CD4-positive, alpha-beta memory T cell (primary cell): Measurements from ENCODE around the gene ADGRG3. TPM values are rescaled to one million over a fixed set of nuclear protein-coding genes. Genes with fewer than 3 reads are reported as not detected.

ENCODE experiments used
- CTCF ChIA-PET: fragments of 350-600 bp; sonication (Branson Sonifier 250); formaldehyde crosslinking; loops from one replicate; lab custom pipeline; 2021; ENCODE audit warnings: inconsistent platforms; ENCODE audit not compliant: partially characterized antibody; lab: Charles Lee
- POLR2A ChIA-PET: fragments of 350-600 bp; sonication (Branson Sonifier 250); formaldehyde crosslinking; loops from one replicate; lab custom pipeline; 2021; ENCODE audit not compliant: partially characterized antibody; lab: Charles Lee
- DNase-seq, 5 donors: peaks; one replicate each; pipeline versions ENCODE4 v3.0.0 to v3.0.0-alpha.2; 2020 to 2022; ENCODE audit warnings: mixed read lengths in 1 of 5
- H3K27ac ChIP-seq: one replicate; pipeline ENCODE4 v1.7.0; 2013; ENCODE audit warnings: low read depth, low read length
- H3K27me3 ChIP-seq: 2 replicates; pipeline ENCODE4 v1.7.0; 2013; ENCODE audit warnings: mild to moderate bottlenecking, low read length, moderate library complexity; ENCODE audit not compliant: insufficient read depth
- H3K36me3 ChIP-seq: 2 replicates; pipeline ENCODE4 v1.7.0; 2013; ENCODE audit warnings: mild to moderate bottlenecking, low read length, moderate library complexity; ENCODE audit not compliant: insufficient read depth
- H3K4me1 ChIP-seq: 2 replicates; pipeline ENCODE4 v1.7.0; 2013; ENCODE audit warnings: mild to moderate bottlenecking, low read length, moderate library complexity; ENCODE audit not compliant: insufficient read depth
- H3K4me3 ChIP-seq, 2 donors: one replicate each; pipeline ENCODE4 v1.7.0; 2013; ENCODE audit warnings: low read length in 2 of 2, mild to moderate bottlenecking in 1 of 2
- H3K9me3 ChIP-seq, 2 donors: one replicate each; pipeline ENCODE4 v1.7.0; 2013; ENCODE audit warnings: low read length in 2 of 2, control low read depth in 1 of 2; ENCODE audit not compliant: control insufficient read depth in 1 of 2
- H3K27ac Mint-ChIP-seq, 7 donors: one replicate each; pipeline ENCODE4 v1.8.0; 2020 to 2021; ENCODE audit warnings: mixed read lengths in 7 of 7, mild to moderate bottlenecking in 6 of 7, inconsistent platforms in 3 of 7, moderate library complexity in 3 of 7
- H3K27me3 Mint-ChIP-seq, 2 donors: one replicate each; pipeline ENCODE4 v1.8.0; 2020 to 2021; ENCODE audit warnings: mixed read lengths in 2 of 2
- H3K36me3 Mint-ChIP-seq, 2 donors: one replicate each; pipeline ENCODE4 v1.8.0; 2020 to 2021; ENCODE audit warnings: mixed read lengths in 2 of 2, inconsistent platforms in 1 of 2, mild to moderate bottlenecking in 1 of 2
- H3K4me1 Mint-ChIP-seq, 4 donors: one replicate each; pipeline ENCODE4 v1.8.0; 2020 to 2021; ENCODE audit warnings: mixed read lengths in 4 of 4, mild to moderate bottlenecking in 1 of 4
- H3K4me3 Mint-ChIP-seq, 8 donors: one replicate each; pipeline ENCODE4 v1.8.0; 2020 to 2021; ENCODE audit warnings: mixed read lengths in 8 of 8, mild to moderate bottlenecking in 7 of 8, moderate library complexity in 6 of 8, inconsistent platforms in 3 of 8
- H3K9me3 Mint-ChIP-seq, 8 donors: one replicate each; pipeline ENCODE4 v1.8.0; 2020 to 2021; ENCODE audit warnings: mixed read lengths in 8 of 8, mild to moderate bottlenecking in 5 of 8, inconsistent platforms in 3 of 8, moderate library complexity in 1 of 8
- intact Hi-C: fragments of 100-400 bp; cut with micrococcal nuclease; formaldehyde crosslinking; loops from one replicate; pipeline ENCODE4 v1.15.1; 2023
- polyA plus RNA-seq, 2 donors: library from polyadenylated mRNA; unstranded; fragments of 300-500 nt; fragmentation: Illumina TruSeq; gene quantifications; one replicate each; pipeline ENCODE4 v1.2.3, GENCODE V29; 2021
- total RNA-seq, 2 experiments: library from RNA; stranded (reverse); gene quantifications; one replicate each; pipeline ENCODE4 v1.2.3, GENCODE V29; 2021

ADGRG3 gene
- total and polyA plus RNA-seq, 4 experiments from 2014 or later, result not detected

DNA sequence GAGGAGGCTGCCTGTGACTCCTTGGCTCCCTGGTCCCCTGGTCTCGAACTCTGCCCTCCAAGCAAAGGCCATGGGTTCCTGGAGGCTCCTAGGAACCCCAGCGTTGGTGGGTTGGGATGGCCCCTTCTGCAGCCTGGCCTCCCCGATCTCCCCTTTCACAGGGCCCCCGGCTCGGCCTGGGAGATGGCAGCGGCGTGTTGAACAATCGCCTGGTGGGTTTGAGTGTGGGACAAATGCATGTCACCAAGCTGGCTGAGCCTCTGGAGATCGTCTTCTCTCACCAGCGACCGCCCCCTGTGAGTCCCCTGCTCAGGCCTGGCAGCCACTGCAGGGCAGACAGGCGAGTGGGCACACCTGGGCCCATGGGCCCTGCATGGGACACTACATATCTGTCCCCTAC lies 10.9 kb downstream of the ADGRG3 start:
- no peaks in the 10 kb centered on the region for H3K4me1 ChIP-seq
- Mint-ChIP-seq H3K27ac (no peak overlapping the region), H3K4me3 (no peak overlapping the region), H3K9me3 (no peaks in the 10 kb centered on the region), H3K36me3 (no peaks in the 10 kb centered on the region), H3K4me1 (no peaks in the 10 kb centered on the region), H3K27me3 (peaks cover 0 to 4% of the 10 kb centered on the region in 2 donors)
- H3K36me3 ChIP-seq, result no peaks in the 10 kb centered on the region
- no peaks in the 10 kb centered on the region for H3K27me3 ChIP-seq
- H3K27ac ChIP-seq, result no peak overlapping the region
- POLR2A ChIA-PET, result no interaction called here
- intact Hi-C loops, result no loop called here
- H3K4me3 ChIP-seq, result no peak overlapping the region
- no peaks in the 10 kb centered on the region for H3K9me3 ChIP-seq
- CTCF ChIA-PET, result no interaction called here
- DNase-seq, result no peak

DNA sequence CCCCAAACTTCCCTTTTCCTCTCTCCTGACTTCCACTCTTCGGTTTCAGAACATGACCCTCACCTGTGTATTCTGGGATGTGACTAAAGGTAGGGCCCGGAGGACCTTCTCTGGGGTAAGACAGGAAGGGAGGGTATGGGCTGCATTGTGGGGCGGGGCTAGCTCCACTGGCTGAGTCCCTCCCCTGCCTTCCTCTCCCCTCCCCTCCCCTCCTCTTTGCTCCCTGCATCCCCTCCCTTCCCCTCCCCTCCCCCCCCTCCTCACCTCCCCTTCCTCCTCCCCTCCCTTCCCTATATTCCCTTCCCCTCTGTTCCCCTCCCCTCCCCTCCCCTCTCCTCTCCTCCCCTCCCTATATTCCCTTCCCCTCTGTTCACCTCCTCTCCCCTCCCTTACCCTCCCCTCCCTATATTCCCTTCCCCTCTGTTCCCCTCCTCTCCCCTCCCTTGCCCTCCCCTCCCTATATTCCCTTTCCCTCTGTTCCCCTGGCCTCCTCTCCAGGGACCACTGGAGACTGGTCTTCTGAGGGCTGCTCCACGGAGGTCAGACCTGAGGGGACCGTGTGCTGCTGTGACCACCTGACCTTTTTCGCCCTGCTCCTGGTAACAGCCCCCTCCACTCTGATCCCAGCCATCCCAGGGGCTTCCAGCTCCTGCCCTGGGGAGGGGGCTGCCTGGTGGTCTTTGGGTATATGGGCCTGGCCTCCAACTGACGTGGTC lies 11.8 kb downstream of the ADGRG3 start:
- H3K4me3 Mint-ChIP-seq, result no peak overlapping the region
- H3K27me3 ChIP-seq, result no peaks in the 10 kb centered on the region
- no peaks in the 10 kb centered on the region for H3K36me3 Mint-ChIP-seq
- POLR2A ChIA-PET, result no interaction called here
- no peak for DNase-seq
- no peaks in the 10 kb centered on the region for H3K36me3 ChIP-seq
- H3K27ac ChIP-seq, result no peak overlapping the region
- CTCF ChIA-PET, result no interaction called here
- intact Hi-C loops, result no loop called here
- no peaks in the 10 kb centered on the region for H3K9me3 ChIP-seq
- no peaks in the 10 kb centered on the region for H3K9me3 Mint-ChIP-seq
- no peaks in the 10 kb centered on the region for H3K4me1 Mint-ChIP-seq
- no peaks in the 10 kb centered on the region for H3K4me1 ChIP-seq
- H3K4me3 ChIP-seq, result no peak overlapping the region
- peaks cover 0 to 4% of the 10 kb centered on the region in 2 donors for H3K27me3 Mint-ChIP-seq
- no peak overlapping the region for H3K27ac Mint-ChIP-seq

- ChIA-PET POLR2A (no interaction called here), CTCF (no interaction called here)
- no peak overlapping the region for H3K27ac Mint-ChIP-seq
- H3K9me3 Mint-ChIP-seq, result no peaks in the 10 kb centered on the region
- no peak overlapping the region for H3K4me3 Mint-ChIP-seq
- H3K27ac ChIP-seq, result no peak overlapping the region
- H3K27me3 ChIP-seq, result no peaks in the 10 kb centered on the region
- no peaks in the 10 kb centered on the region for H3K9me3 ChIP-seq
- H3K4me1 Mint-ChIP-seq, result no peaks in the 10 kb centered on the region
- H3K4me3 ChIP-seq, result no peak overlapping the region
- H3K4me1 ChIP-seq, result no peaks in the 10 kb centered on the region
- no peaks in the 10 kb centered on the region for H3K36me3 ChIP-seq
- H3K36me3 Mint-ChIP-seq, result no peaks in the 10 kb centered on the region
- intact Hi-C loops, result no loop called here
- DNase-seq, result no peak
- H3K27me3 Mint-ChIP-seq, result peaks cover 0 to 3% of the 10 kb centered on the region in 2 donors
Measured at GRCh38 chr16:57680842-57681375, 12.8 kb downstream of the ADGRG3 start.

- Histone ChIP-seq H3K4me3 (no peak overlapping the region), H3K27me3 (no peaks in the 10 kb centered on the region), H3K36me3 (no peaks in the 10 kb centered on the region), H3K4me1 (no peaks in the 10 kb centered on the region), H3K9me3 (no peaks in the 10 kb centered on the region), H3K27ac (no peak overlapping the region)
- H3K36me3 Mint-ChIP-seq, result no peaks in the 10 kb centered on the region
- no peak for DNase-seq
- no peak overlapping the region for H3K4me3 Mint-ChIP-seq
- intact Hi-C loops, result no loop called here
- no peak overlapping the region for H3K27ac Mint-ChIP-seq
- H3K9me3 Mint-ChIP-seq, result no peaks in the 10 kb centered on the region
- peaks cover 0 to 3% of the 10 kb centered on the region in 2 donors for H3K27me3 Mint-ChIP-seq
- ChIA-PET CTCF (no interaction called here), POLR2A (no interaction called here)
- H3K4me1 Mint-ChIP-seq, result no peaks in the 10 kb centered on the region
Measured at GRCh38 chr16:57681950-57682728, 14.0 kb downstream of the ADGRG3 start.

GRCh38 chr16:57682809-57683635 lies 14.9 kb downstream of the ADGRG3 start:
- peaks cover 0 to 4% (median 0%) of the 10 kb centered on the region in 4 donors for H3K4me1 Mint-ChIP-seq
- H3K27me3 ChIP-seq, result no peaks in the 10 kb centered on the region
- H3K9me3 ChIP-seq, result no peaks in the 10 kb centered on the region
- no peaks in the 10 kb centered on the region for H3K36me3 ChIP-seq
- no peaks in the 10 kb centered on the region for H3K36me3 Mint-ChIP-seq
- H3K4me3 ChIP-seq, result no peak overlapping the region
- H3K27ac ChIP-seq, result no peak overlapping the region
- H3K27ac Mint-ChIP-seq, result peak overlapping the region in 1 of 7 donors; percentile 0
- intact Hi-C loops, result no loop called here
- no peak overlapping the region for H3K4me3 Mint-ChIP-seq
- H3K27me3 Mint-ChIP-seq, result peaks cover 0 to 3% of the 10 kb centered on the region in 2 donors
- DNase-seq, result no peak
- CTCF ChIA-PET, result no interaction called here
- POLR2A ChIA-PET, result no interaction called here
- H3K9me3 Mint-ChIP-seq, result no peaks in the 10 kb centered on the region
- H3K4me1 ChIP-seq, result no peaks in the 10 kb centered on the region

- no peak overlapping the region for H3K4me3 ChIP-seq
- no peaks in the 10 kb centered on the region for H3K4me1 ChIP-seq
- H3K4me3 Mint-ChIP-seq, result no peak overlapping the region
- H3K9me3 ChIP-seq, result no peaks in the 10 kb centered on the region
- no peaks in the 10 kb centered on the region for H3K36me3 Mint-ChIP-seq
- H3K9me3 Mint-ChIP-seq, result no peaks in the 10 kb centered on the region
- DNase-seq, result no peak
- no peak overlapping the region for H3K27ac Mint-ChIP-seq
- ChIA-PET CTCF (no interaction called here), POLR2A (no interaction called here)
- peaks cover 2 to 3% of the 10 kb centered on the region in 2 donors for H3K27me3 Mint-ChIP-seq
- H3K36me3 ChIP-seq, result no peaks in the 10 kb centered on the region
- H3K27ac ChIP-seq, result no peak overlapping the region
- H3K4me1 Mint-ChIP-seq, result peaks cover 0 to 7% (median 0%) of the 10 kb centered on the region in 4 donors
- intact Hi-C loops, result no loop called here
- H3K27me3 ChIP-seq, result no peaks in the 10 kb centered on the region
Measured at GRCh38 chr16:57683636-57684545, 15.8 kb downstream of the ADGRG3 start.
